NT2/D1 (cell line): ENCODE measurements around the gene CPLX1.

Source experiments
- YY1 ChIP-seq: IDR thresholded peaks from 2 replicates; pipeline ENCODE4 v1.6.1; 2011; ENCODE audit not compliant: insufficient read length, insufficient read depth
- ZNF274 ChIP-seq: IDR thresholded peaks from 2 replicates; pipeline ENCODE4 v1.6.1; 2011; ENCODE audit warnings: mild to moderate bottlenecking, low read depth, low read length

DNA sequence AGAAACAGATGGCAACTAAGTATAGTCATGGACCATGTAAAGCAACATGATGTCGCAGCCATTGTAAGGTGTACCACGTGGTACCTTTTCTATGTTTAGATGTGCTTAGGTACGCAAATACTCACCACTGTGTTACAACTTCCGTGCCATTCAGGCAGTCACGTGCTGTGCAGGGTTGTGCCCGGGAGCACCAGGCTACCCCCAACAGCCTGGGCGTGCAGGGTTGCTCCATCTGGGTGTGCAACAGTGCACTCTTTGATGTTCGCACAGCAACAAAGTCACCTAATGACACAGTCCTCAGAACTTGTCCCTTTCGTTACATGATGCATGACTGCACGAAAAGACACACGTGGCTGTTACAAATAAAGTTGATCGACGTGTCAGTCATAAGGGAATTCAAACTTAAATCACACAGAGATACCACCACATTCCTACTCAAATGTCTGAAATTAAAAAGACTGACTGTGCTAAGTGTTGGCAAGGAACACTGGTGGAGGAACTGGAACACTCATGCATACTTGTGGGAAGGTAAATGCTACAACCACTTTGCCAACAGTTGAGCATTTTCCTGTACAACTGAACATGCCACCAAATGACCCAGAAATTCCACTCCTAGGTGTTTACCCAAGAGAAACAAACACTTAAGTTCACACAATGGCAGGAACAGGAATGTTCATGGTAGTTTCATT is 24.3 kb downstream of the CPLX1 start:
- TF ChIP-seq ZNF274, result no peak
- no peak for TF ChIP-seq YY1
